Stimulated activated CD4-positive, alpha-beta T cell treated with anti-CD3 and anti-CD28 coated beads, Interleukin-12 subunit alpha, Interleukin-12 subunit beta, amount 100 ng/mL, for 24 hours (primary cell): ENCODE data around the gene OVAAL.

Source experiments
- DNase-seq, 2 experiments: peaks; one replicate each; pipeline ENCODE4 v3.0.0-alpha.2; 2020; ENCODE audit warnings: low read depth in 2 of 2

OVAAL gene

GRCh38 chr1:180571060-180571831, 12.5 kb downstream of the OVAAL start:
- no peak for DNase-seq

DNA sequence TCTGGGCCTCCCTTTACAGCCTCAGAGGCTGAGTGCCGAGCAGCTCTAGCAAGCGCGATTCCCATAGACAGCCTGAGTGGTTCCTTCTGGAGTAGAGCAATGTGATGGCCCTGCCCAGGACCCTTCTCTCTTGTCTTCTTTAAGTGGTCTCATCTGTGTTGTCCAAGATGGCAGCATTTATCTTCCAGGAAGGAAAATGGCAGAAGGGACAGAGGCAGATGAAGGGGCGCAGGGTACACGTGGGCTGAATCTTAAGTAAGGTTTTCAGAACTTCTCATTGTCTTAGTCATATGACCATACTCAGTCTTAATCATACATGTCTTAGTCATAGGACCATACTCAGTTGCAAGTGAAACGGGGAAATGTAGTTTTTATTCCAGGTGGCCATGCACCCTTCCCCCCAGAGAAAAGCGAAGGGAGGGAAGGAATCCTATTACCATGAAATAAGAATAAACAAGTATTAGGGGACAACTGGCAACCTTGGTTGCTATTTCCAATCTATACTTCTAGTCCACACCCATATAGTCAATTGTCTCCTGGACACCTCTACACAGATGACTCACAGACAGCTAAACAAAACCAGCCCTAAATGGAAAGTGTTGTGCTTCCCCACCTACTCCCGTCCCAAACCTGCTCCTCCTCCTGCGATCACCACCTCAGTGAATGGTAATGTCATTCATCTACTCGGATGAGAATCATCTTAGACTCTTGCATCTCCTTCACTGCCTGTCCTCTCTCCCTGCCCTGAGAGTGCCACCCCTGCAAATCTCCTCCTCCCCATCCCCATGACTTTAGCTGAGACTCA, 13.3 kb downstream of the OVAAL start:
- DNase-seq = peak; percentile 14 to 23

DNA sequence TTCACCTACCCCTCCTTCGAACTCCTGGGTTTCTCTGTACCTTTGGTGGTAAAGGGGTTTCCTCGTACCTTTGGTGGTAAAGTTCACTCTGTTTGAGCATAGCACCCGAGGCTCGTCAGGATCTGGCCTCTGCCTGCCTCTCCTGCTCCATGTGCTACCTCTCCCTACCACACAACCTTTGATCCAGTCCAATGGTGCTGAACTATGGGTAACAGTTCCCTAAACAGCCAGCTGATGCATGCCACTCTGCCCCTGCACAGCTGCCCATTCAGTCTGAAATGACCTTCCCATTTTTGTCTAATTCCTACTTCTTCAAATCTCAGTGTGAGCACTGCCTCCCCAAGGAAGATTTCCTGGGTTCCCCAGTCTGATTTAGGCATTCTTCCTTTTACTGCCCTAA, 14.0 kb downstream of the OVAAL start:
- no peak for DNase-seq

- DNase-seq = no peak
Measured at GRCh38 chr1:180574031-180574713, 15.4 kb downstream of the OVAAL start.

- DNase-seq = no peak
Measured at GRCh38 chr1:180577361-180577760, 18.6 kb downstream of the OVAAL start.

GRCh38 chr1:180579961-180580611, 21.3 kb downstream of the OVAAL start:
- no peak for DNase-seq

DNA sequence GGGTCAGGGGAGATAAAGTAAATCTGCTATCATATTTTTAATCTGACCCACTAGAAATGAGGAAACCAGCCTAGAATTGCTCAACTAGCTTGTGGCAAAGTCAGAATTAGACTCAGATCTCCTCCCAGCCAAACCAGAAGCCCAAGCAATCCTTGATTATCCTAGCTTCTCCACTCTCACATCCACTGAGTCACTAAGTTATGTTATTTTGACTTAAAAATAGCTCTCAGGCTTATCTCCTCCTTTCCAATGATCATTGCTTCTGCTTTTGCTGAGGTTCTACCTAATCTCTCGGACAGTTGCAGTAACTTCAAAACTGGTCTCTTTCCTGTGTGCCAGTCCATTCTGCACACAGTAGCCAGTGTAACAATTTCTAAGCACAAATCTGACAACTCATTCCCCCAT, 22.9 kb downstream of the OVAAL start:
- DNase-seq = no peak

GRCh38 chr1:180584869-180585268, 26.1 kb downstream of the OVAAL start:
- no peak for DNase-seq

DNA sequence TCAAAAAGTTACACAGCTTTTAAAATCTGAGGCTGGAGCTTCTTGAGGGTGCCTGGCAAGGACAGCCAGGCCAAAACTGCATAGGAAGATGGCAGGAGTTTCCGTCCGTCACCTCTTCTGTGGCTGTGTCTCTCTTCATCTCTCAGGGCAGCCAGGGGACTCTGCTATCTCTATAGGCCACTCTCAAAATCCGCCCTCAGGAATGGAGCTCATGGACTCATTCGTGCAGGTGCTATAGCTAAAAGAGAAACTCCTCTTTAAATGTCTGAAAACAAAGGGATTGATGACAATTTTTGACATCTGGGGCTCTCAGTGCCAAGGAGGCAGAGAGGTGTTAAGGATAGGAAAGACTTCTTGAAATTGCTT, 27.2 kb downstream of the OVAAL start:
- no peak for DNase-seq

DNA sequence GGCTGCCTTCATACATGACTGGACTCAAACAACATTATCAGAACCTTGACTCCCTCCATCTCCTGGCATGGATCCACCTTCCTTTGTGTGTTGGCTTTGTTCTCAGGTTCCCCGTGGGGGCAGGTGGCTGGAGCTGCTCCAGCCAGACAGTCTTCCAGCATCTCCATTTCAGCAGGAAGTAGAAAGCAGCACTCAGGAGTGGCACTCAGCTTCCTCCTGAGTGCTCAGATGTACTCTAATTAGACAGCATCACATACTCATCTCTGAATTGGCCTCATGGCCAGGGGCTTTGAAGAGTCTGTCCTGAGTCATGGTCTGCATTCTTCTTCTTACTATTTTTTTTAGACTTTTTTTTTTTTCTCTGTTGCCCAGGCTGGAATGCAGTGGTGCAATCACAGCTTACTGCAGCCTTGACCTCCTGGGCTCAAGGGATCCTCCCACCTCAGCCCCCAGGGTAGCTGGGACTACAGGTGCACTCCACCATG, 27.9 kb downstream of the OVAAL start:
- no peak for DNase-seq

GRCh38 chr1:180588121-180588520, 29.4 kb downstream of the OVAAL start:
- no peak for DNase-seq

- no peak for DNase-seq
Measured at GRCh38 chr1:180590889-180591288, 32.1 kb downstream of the OVAAL start.

GRCh38 chr1:180593382-180593781, 34.6 kb downstream of the OVAAL start:
- DNase-seq = no peak

- DNase-seq = no peak
Measured at GRCh38 chr1:180594723-180595122, 36.0 kb downstream of the OVAAL start.

GRCh38 chr1:180595966-180596365, 37.2 kb downstream of the OVAAL start:
- no peak for DNase-seq

- no peak for DNase-seq
Measured at GRCh38 chr1:180597520-180597919, 38.8 kb downstream of the OVAAL start.

GRCh38 chr1:180598333-180598974, 39.7 kb downstream of the OVAAL start:
- DNase-seq = no peak

DNA sequence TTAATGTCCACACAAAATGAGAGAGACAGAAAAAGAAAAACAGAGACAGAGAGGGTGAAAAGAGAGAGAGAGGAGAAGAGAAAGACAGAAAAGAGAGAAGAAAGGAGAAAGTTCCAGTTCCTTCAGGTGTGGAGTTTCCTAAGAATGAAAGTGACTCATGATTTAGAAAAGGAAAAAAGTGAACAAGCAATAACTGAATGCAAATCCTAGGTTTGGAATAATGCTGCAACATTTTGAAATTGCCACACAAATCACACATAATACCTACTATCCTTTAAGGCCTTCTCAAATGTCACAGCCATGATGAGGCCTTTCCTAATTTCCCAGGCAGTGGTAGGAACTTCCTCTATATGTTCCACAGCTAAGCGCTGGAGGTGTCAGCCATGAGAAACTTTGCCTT, 41.6 kb downstream of the OVAAL start:
- DNase-seq = no peak

DNA sequence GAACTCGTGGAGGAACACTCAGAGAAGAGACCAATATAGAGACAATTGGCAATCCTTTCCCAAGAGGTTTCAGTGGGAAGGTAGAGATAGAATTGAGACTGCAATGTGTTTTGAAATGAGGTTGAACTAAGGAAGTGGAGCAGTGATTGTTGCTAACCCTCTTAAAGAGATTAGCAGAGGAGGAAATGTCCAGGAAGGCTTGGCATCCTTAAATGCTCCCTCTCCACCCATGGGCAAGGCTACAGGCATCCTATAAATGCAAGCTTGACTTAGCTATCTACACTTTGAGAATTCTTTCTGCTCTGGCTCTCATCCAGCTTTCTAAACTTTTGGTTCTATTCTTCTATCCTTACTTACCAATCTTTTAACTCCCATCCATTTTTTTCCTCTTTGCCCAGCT, 42.7 kb downstream of the OVAAL start:
- DNase-seq = no peak

GRCh38 chr1:180603223-180603849, 44.6 kb downstream of the OVAAL start:
- no peak for DNase-seq

- DNase-seq = no peak
Measured at GRCh38 chr1:180603850-180604226, 45.1 kb downstream of the OVAAL start.
